ENCODE data around the gene THOC6.
"Not testable (repeated sequence)": the region's sequence is repeated elsewhere in the genome, so short reads cannot be mapped to it uniquely, and the experiment has no call there.

GRCh38 chr16:3069146-3069545 lies 45.3 kb downstream of the THOC6 start:
- TF ChIP-seq, protein P1, sequence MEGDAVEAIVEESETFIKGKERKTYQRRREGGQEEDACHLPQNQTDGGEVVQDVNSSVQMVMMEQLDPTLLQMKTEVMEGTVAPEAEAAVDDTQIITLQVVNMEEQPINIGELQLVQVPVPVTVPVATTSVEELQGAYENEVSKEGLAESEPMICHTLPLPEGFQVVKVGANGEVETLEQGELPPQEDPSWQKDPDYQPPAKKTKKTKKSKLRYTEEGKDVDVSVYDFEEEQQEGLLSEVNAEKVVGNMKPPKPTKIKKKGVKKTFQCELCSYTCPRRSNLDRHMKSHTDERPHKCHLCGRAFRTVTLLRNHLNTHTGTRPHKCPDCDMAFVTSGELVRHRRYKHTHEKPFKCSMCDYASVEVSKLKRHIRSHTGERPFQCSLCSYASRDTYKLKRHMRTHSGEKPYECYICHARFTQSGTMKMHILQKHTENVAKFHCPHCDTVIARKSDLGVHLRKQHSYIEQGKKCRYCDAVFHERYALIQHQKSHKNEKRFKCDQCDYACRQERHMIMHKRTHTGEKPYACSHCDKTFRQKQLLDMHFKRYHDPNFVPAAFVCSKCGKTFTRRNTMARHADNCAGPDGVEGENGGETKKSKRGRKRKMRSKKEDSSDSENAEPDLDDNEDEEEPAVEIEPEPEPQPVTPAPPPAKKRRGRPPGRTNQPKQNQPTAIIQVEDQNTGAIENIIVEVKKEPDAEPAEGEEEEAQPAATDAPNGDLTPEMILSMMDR (IDR thresholded peaks at IDR 0.05), result not testable (repeated sequence)
- TF ChIP-seq, protein P2, sequence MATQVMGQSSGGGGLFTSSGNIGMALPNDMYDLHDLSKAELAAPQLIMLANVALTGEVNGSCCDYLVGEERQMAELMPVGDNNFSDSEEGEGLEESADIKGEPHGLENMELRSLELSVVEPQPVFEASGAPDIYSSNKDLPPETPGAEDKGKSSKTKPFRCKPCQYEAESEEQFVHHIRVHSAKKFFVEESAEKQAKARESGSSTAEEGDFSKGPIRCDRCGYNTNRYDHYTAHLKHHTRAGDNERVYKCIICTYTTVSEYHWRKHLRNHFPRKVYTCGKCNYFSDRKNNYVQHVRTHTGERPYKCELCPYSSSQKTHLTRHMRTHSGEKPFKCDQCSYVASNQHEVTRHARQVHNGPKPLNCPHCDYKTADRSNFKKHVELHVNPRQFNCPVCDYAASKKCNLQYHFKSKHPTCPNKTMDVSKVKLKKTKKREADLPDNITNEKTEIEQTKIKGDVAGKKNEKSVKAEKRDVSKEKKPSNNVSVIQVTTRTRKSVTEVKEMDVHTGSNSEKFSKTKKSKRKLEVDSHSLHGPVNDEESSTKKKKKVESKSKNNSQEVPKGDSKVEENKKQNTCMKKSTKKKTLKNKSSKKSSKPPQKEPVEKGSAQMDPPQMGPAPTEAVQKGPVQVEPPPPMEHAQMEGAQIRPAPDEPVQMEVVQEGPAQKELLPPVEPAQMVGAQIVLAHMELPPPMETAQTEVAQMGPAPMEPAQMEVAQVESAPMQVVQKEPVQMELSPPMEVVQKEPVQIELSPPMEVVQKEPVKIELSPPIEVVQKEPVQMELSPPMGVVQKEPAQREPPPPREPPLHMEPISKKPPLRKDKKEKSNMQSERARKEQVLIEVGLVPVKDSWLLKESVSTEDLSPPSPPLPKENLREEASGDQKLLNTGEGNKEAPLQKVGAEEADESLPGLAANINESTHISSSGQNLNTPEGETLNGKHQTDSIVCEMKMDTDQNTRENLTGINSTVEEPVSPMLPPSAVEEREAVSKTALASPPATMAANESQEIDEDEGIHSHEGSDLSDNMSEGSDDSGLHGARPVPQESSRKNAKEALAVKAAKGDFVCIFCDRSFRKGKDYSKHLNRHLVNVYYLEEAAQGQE (IDR thresholded peaks at IDR 0.05; ENCODE audit: insufficient read depth in 1 of 2, low read depth in 2 of 2, low read length in 1 of 2), result not testable (repeated sequence)
- not testable (repeated sequence) for TF ChIP-seq POLR2AphosphoS5 (IDR thresholded peaks at IDR 0.05; ENCODE audit: low read depth, low read length); SIN3A (IDR thresholded peaks at IDR 0.05; ENCODE audit: borderline replicate concordance, insufficient read depth, low read depth, low read length)
